HepG2 (cell line): ENCODE measurements around the gene GALNTL6. TPM values are rescaled to one million over a fixed set of nuclear protein-coding genes. Genes with fewer than 3 reads are reported as not detected.

Experiments
- ATAC-seq: fragments of 200-7000 bp; cut with Tn5 transposase; 3 replicates; pipeline ENCODE4 v1.9.1; 2020; ENCODE audit warnings: mild to moderate bottlenecking, moderate library complexity
- BruUV-seq: library from RNA; stranded (reverse); fragments of 400-500 nt; replicated peaks from 2 replicates; lab custom pipeline; 2021; lab: Mats Ljungman, UMichigan
- CTCF ChIA-PET: fragments of 300-600 bp; formaldehyde crosslinking; extraction: SDS; loops from one replicate; lab custom pipeline; 2021; ENCODE audit warnings: low total read pairs, inconsistent platforms, low intra/inter-chr PET ratio; lab: Yijun Ruan, JAX
- POLR2A ChIA-PET: fragments of 350-600 bp; sonication (Branson Sonifier 250); formaldehyde crosslinking; loops from one replicate; lab custom pipeline; 2020; ENCODE audit warnings: antibody characterized with exemption, inconsistent platforms; lab: Yijun Ruan, JAX
- DNase-seq: peaks from one replicate; pipeline ENCODE4 v3.0.0-alpha.2; 2015; ENCODE audit warnings: low spot score
- FAIRE-seq: peaks from 3 replicates; lab custom pipeline; 2011; peaks lifted over from hg19 to GRCh38; lab: Jason Lieb, UNC
- H2AFZ ChIP-seq: one replicate; pipeline ENCODE4 v1.6.1; 2011; ENCODE audit warnings: low read length, inconsistent platforms
- H3K27ac ChIP-seq: fragments of 300-600 bp; 3 replicates; pipeline ENCODE4 v1.8.0; 2011; ENCODE audit warnings: mixed run types, mild to moderate bottlenecking, mixed read lengths, low read length, inconsistent platforms; ENCODE audit not compliant: insufficient read depth; ENCODE audit errors: extremely low read length
- H3K27me3 ChIP-seq, 2 experiments: fragments of 200-600 bp in 1 of 2; 2 replicates in 1 of 2; 3 replicates in 1 of 2; pipeline versions ENCODE4 v1.6.0 to v1.8.0; 2011; ENCODE audit warnings: low read length in 2 of 2, mild to moderate bottlenecking in 2 of 2, moderate library complexity in 2 of 2, inconsistent platforms in 1 of 2; ENCODE audit not compliant: insufficient read depth in 2 of 2, control insufficient read depth in 1 of 2
- H3K36me3 ChIP-seq, 2 experiments: fragments of 200-600 bp in 1 of 2; replicated peaks in 1 of 2; 2 replicates in 1 of 2; 3 replicates in 1 of 2; pipeline versions ENCODE4 v1.5.1 to v1.8.0; 2011; ENCODE audit warnings: low read length in 2 of 2, inconsistent platforms in 1 of 2; ENCODE audit not compliant: insufficient read depth in 2 of 2, control insufficient read depth in 1 of 2
- H3K4me1 ChIP-seq: 2 replicates; pipeline ENCODE4 v1.5.1; 2012; ENCODE audit warnings: low read length, inconsistent platforms; ENCODE audit not compliant: insufficient read depth
- H3K4me2 ChIP-seq: 2 replicates; pipeline ENCODE4 v1.6.0; 2011; ENCODE audit warnings: low read depth, low read length, inconsistent platforms
- H3K4me3 ChIP-seq, 3 experiments: fragments of 200-600 bp in 1 of 3; sonication (generic), shearing (Covaris generic) in 1 of 3; replicated peaks in 1 of 3; 2 replicates each; pipeline ENCODE4 v1.5.1; 2011 to 2016; ENCODE audit warnings: low read length in 3 of 3, inconsistent platforms in 2 of 3, low read depth in 2 of 3, mild to moderate bottlenecking in 2 of 3, control low read depth in 1 of 3, mixed read lengths in 1 of 3; ENCODE audit not compliant: insufficient read depth in 1 of 3
- H3K79me2 ChIP-seq: one replicate; pipeline ENCODE4 v1.6.1; 2011; ENCODE audit warnings: low read length, inconsistent platforms; ENCODE audit not compliant: insufficient read depth
- H3K9ac ChIP-seq: 2 replicates; pipeline ENCODE4 v1.6.0; 2011; ENCODE audit warnings: mild to moderate bottlenecking, low read depth, low read length, inconsistent platforms; ENCODE audit not compliant: insufficient read depth
- H3K9me3 ChIP-seq: 2 replicates; pipeline ENCODE4 v1.5.1; 2012; ENCODE audit warnings: mild to moderate bottlenecking, low read length
- H4K20me1 ChIP-seq: 2 replicates; pipeline ENCODE4 v1.6.0; 2011; ENCODE audit warnings: inconsistent platforms, mild to moderate bottlenecking, low read length, moderate library complexity; ENCODE audit not compliant: insufficient read depth
- ATF5 ChIP-seq: sonication (generic); formaldehyde crosslinking; IDR thresholded peaks from 2 replicates; pipeline ENCODE4 v1.4.0; 2020; ENCODE audit warnings: mild to moderate bottlenecking, low read depth, missing genetic modification reagents
- CBX1 ChIP-seq: IDR thresholded peaks from one replicate; pipeline ENCODE4 v1.6.1; 2016; ENCODE audit warnings: antibody characterized with exemption, low read depth
- ETS1 ChIP-seq: sonication (generic); formaldehyde crosslinking; IDR thresholded peaks from 2 replicates; pipeline ENCODE4 v1.4.0; 2020; ENCODE audit warnings: missing genetic modification reagents
- FOXJ3 ChIP-seq: sonication (generic); formaldehyde crosslinking; IDR thresholded peaks from 2 replicates; pipeline ENCODE4 v1.4.0; 2020; ENCODE audit warnings: missing genetic modification reagents, mild to moderate bottlenecking, borderline replicate concordance
- HOXD1 ChIP-seq: sonication (generic); formaldehyde crosslinking; IDR thresholded peaks from 2 replicates; pipeline ENCODE4 v1.5.0; 2020; ENCODE audit warnings: missing genetic modification reagents
- KDM2A ChIP-seq: sonication (generic); formaldehyde crosslinking; IDR thresholded peaks from 2 replicates; pipeline ENCODE4 v1.4.0; 2020; ENCODE audit warnings: low read depth, missing genetic modification reagents, borderline replicate concordance
- PBX2 ChIP-seq: IDR thresholded peaks from 2 replicates; pipeline ENCODE4 v1.6.1; 2016; ENCODE audit warnings: control low read depth
- RFXAP ChIP-seq: sonication (generic); formaldehyde crosslinking; IDR thresholded peaks from 2 replicates; pipeline ENCODE4 v1.4.0; 2020; ENCODE audit warnings: missing genetic modification reagents, borderline replicate concordance
- RORA ChIP-seq: sonication (generic); formaldehyde crosslinking; IDR thresholded peaks from 2 replicates; pipeline ENCODE4 v1.5.0; 2020; ENCODE audit warnings: mild to moderate bottlenecking, missing genetic modification reagents, moderate library complexity
- SMC3 ChIP-seq: IDR thresholded peaks from 2 replicates; pipeline ENCODE4 v1.6.1; 2011; ENCODE audit warnings: low read length, improper control_type of control experiment
- SOX6 ChIP-seq, 2 experiments: fragments of 450-650 bp in 1 of 2; sonication (generic) in 1 of 2; formaldehyde crosslinking in 1 of 2; IDR thresholded peaks; 2 replicates each; pipeline versions ENCODE4 v1.4.0 to v1.6.1; 2017 to 2020; ENCODE audit warnings: antibody characterized with exemption in 1 of 2, mild to moderate bottlenecking in 1 of 2, missing genetic modification reagents in 1 of 2
- STAT5B ChIP-seq: sonication (generic); formaldehyde crosslinking; IDR thresholded peaks from 2 replicates; pipeline ENCODE4 v1.4.0; 2020; ENCODE audit warnings: missing genetic modification reagents
- TAF15 ChIP-seq: fragments of 200-400 bp; formaldehyde crosslinking; IDR thresholded peaks from one replicate; pipeline ENCODE4 v1.6.1; 2018; ENCODE audit warnings: mild to moderate bottlenecking, low read depth, low read length; ENCODE audit not compliant: poor library complexity, severe bottlenecking
- ZNF263 ChIP-seq: sonication (generic); formaldehyde crosslinking; IDR thresholded peaks from 2 replicates; pipeline ENCODE4 v1.4.0; 2020; ENCODE audit warnings: missing genetic modification reagents
- ZNF274 ChIP-seq: sonication (generic); formaldehyde crosslinking; IDR thresholded peaks from 2 replicates; pipeline ENCODE4 v1.5.1; 2020; ENCODE audit warnings: mild to moderate bottlenecking, missing genetic modification reagents
- ZNF432 ChIP-seq: sonication (generic); formaldehyde crosslinking; IDR thresholded peaks from 2 replicates; pipeline ENCODE4 v1.5.0; 2020; ENCODE audit warnings: missing genetic modification reagents, mild to moderate bottlenecking, borderline replicate concordance
- ZNF543 ChIP-seq: sonication (generic); formaldehyde crosslinking; IDR thresholded peaks from 2 replicates; pipeline ENCODE4 v1.4.0; 2020; ENCODE audit warnings: mild to moderate bottlenecking, missing genetic modification reagents
- ZNF547 ChIP-seq: sonication (generic); formaldehyde crosslinking; IDR thresholded peaks from 2 replicates; pipeline ENCODE4 v1.5.1; 2020; ENCODE audit warnings: mild to moderate bottlenecking, missing genetic modification reagents
- ZNF557 ChIP-seq: sonication (generic); formaldehyde crosslinking; IDR thresholded peaks from 2 replicates; pipeline ENCODE4 v1.4.0; 2020; ENCODE audit warnings: missing genetic modification reagents
- ZNF619 ChIP-seq: sonication (generic); formaldehyde crosslinking; IDR thresholded peaks from 2 replicates; pipeline ENCODE4 v1.4.0; 2020; ENCODE audit warnings: mild to moderate bottlenecking, missing genetic modification reagents
- ZNF703 ChIP-seq: sonication (generic); formaldehyde crosslinking; IDR thresholded peaks from 2 replicates; pipeline ENCODE4 v1.5.1; 2020; ENCODE audit warnings: missing genetic modification reagents, mild to moderate bottlenecking, moderate library complexity, borderline replicate concordance
- ZNF839 ChIP-seq: sonication (generic); formaldehyde crosslinking; IDR thresholded peaks from 2 replicates; pipeline ENCODE4 v1.4.0; 2020; ENCODE audit warnings: missing genetic modification reagents, mild to moderate bottlenecking, borderline replicate concordance
- WGBS: methylation state at CpG from one replicate; pipeline ENCODE4 v1.1.6; 2017; ENCODE audit warnings: low lambda C conversion rate; 5-methylcytosine and 5-hydroxymethylcytosine counted together
- in situ Hi-C: cut with HindIII; loops from 2 replicates; pipeline ENCODE4 v1.10.0; 2017; ENCODE audit warnings: low pct_unique_long_range_greater_than_20kb; ENCODE audit not compliant: extremely low pct_ligation_motif_present
- intact Hi-C: fragments of 100-400 bp; cut with micrococcal nuclease; formaldehyde crosslinking; loops from one replicate; pipeline ENCODE4 v1.10.0; 2022; ENCODE audit not compliant: unreplicated experiment
- polyA plus RNA-seq, 8 experiments: library from polyadenylated mRNA; depleted of rRNA in 3 of 8; stranded (reverse) in 7 of 8; unstranded in 1 of 8; fragments of >200 nt; fragmentation: Illumina TruSeq in 4 of 8; extraction: Trizol in 4 of 8; gene quantifications; 2 replicates each; pipeline versions ENCODE4 v1.2.1 to v1.2.3, GENCODE V29; 2011 to 2016; ENCODE audit warnings: low read depth in 4 of 8, missing spikeins in 1 of 8, mixed read lengths in 1 of 8; ENCODE audit not compliant: insufficient read depth in 1 of 8
- total RNA-seq, 5 experiments: library from RNA; depleted of rRNA; stranded (reverse); fragments of >200 nt; fragmentation: Illumina TruSeq; extraction: Trizol; gene quantifications; 2 replicates each; pipeline ENCODE4 v1.2.3, GENCODE V29; 2016; ENCODE audit warnings: low read depth in 1 of 5

Gene GALNTL6
- total and polyA plus RNA-seq, 2 of the 13 experiments (the other 11 are each of a cell fraction or from before 2014, with no cell fraction given) = not detected

DNA sequence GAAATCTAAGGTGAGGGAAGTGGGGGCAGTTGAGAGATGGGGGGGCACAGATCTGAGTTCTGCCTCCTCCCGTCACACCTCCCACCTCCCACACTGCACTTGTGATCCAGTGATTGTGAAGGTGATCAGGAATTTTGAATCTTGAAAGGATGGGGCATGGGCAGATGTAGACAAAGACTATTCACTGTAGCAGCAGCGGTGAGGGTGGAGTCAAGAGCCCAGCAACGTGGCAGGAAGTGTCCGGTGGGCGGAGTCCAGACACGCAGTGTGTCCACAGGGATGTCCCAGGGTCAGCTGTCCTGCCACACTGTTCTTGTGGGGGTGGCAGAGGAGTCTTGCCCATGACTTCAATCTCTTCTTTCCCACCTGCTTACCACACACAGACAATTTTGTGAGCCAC lies 1024.9 kb downstream of the GALNTL6 start (continued):
- TF ChIP-seq ATF5 (CRISPR knock-in tag) (no peak), CBX1 (no peak), STAT5B (CRISPR knock-in tag) (no peak), ZNF543 (CRISPR knock-in tag) (no peak), PBX2 (CRISPR knock-in tag) (no peak)

GRCh38 chr4:172838943-172839342 lies 1025.7 kb downstream of the GALNTL6 start:
- no peaks in the 10 kb centered on the region for H3K9me3 ChIP-seq
- H3K4me2 ChIP-seq = no peak overlapping the region
- H3K36me3 ChIP-seq = no peaks in the 10 kb centered on the region
- H3K4me1 ChIP-seq = no peaks in the 10 kb centered on the region
- 0% methylated on average over 3 of the region's 3 CpGs for WGBS
- no peak overlapping the region for H3K4me3 ChIP-seq
- no peaks in the 10 kb centered on the region for H3K27me3 ChIP-seq
- ATAC-seq = no peak
- H3K79me2 ChIP-seq = no peaks in the 10 kb centered on the region
- BruUV-seq = no TSS peak
- no peaks in the 10 kb centered on the region for H4K20me1 ChIP-seq
- intact Hi-C loops = no loop called here
- H3K9ac ChIP-seq = no peak overlapping the region
- DNase-seq = no peak
- CTCF ChIA-PET = no interaction called here
- POLR2A ChIA-PET = no interaction called here
- no peak overlapping the region for H2AFZ ChIP-seq
- in situ Hi-C loops = no loop called here
- H3K27ac ChIP-seq = no peak overlapping the region
- no peak for FAIRE-seq
- no peak for TF ChIP-seq KDM2A (CRISPR knock-in tag)
- no peak for TF ChIP-seq RFXAP (CRISPR knock-in tag)
- TF ChIP-seq ZNF839 (CRISPR knock-in tag) = no peak
- TF ChIP-seq ETS1 (CRISPR knock-in tag) = no peak
- TF ChIP-seq SOX6 (IDR thresholded peaks at IDR 0.05) = no peak
- no peak for TF ChIP-seq SOX6 (CRISPR knock-in tag; IDR thresholded peaks at IDR 0.05)
- TF ChIP-seq ZNF703 (CRISPR knock-in tag) = no peak
- no peak for TF ChIP-seq TAF15
- TF ChIP-seq ZNF274 (CRISPR knock-in tag) = no peak
- no peak for TF ChIP-seq ZNF432 (CRISPR knock-in tag)
- TF ChIP-seq HOXD1 = no peak
- TF ChIP-seq ZNF263 (CRISPR knock-in tag) = no peak
- TF ChIP-seq ZNF547 = no peak
- no peak for TF ChIP-seq ZNF619 (CRISPR knock-in tag)
- TF ChIP-seq PBX2 (CRISPR knock-in tag) = no peak
- no peak for TF ChIP-seq SMC3
- no peak for TF ChIP-seq RORA
- TF ChIP-seq FOXJ3 (CRISPR knock-in tag) = no peak
- TF ChIP-seq ZNF557 (CRISPR knock-in tag) = no peak
